NCI-H82 (cell line): ENCODE measurements around the gene DCP1B.
A peak's percentile ranks its signal among the peaks of the same experiment; 100 is the strongest.

ENCODE experiments used
- DNase-seq: peaks from one replicate; lab custom pipeline; 2025; lab: John Stamatoyannopoulos, UW

The DCP1B gene

GRCh38 chr12:2004113-2004929 is at the start of gene DCP1B:
DCP1B (minus strand) TSS chr12:2004457; CDS start chr12:2004431, 26 bp downstream.
- DNase-seq = peak; percentile 99

- peak; percentile 56 for DNase-seq
Observed at GRCh38 chr12:2053691-2054090, 49.4 kb upstream of the DCP1B start.

- peak; percentile 83 for DNase-seq
Observed at GRCh38 chr12:2052826-2053678, 48.8 kb upstream of the DCP1B start, which contains the start of gene CACNA1C. CACNA1C (plus strand) TSS chr12:2052987; CDS start chr12:2053563, 576 bp downstream.

GRCh38 chr12:2051700-2052621 is 47.7 kb upstream of the DCP1B start:
- peak; percentile 58 for DNase-seq

- DNase-seq = no peak
Observed at GRCh38 chr12:2049604-2050540, 45.6 kb upstream of the DCP1B start.

- no peak for DNase-seq
Observed at GRCh38 chr12:2047752-2048151, 43.5 kb upstream of the DCP1B start.

GRCh38 chr12:2046957-2047356 is 42.7 kb upstream of the DCP1B start:
- no peak for DNase-seq

- DNase-seq = no peak
Observed at GRCh38 chr12:2044165-2044564, 39.9 kb upstream of the DCP1B start.

- DNase-seq = no peak
Observed at GRCh38 chr12:2043054-2043453, 38.8 kb upstream of the DCP1B start.

GRCh38 chr12:2039034-2039433 is 34.8 kb upstream of the DCP1B start:
- DNase-seq = no peak

GRCh38 chr12:2035431-2036055 is 31.3 kb upstream of the DCP1B start:
- peak; percentile 56 for DNase-seq

- peak; percentile 93 for DNase-seq
Observed at GRCh38 chr12:2034633-2035430, 30.6 kb upstream of the DCP1B start.

GRCh38 chr12:2032506-2032905 is 28.2 kb upstream of the DCP1B start:
- DNase-seq = no peak

- no peak for DNase-seq
Observed at GRCh38 chr12:2029851-2030250, 25.6 kb upstream of the DCP1B start.

- DNase-seq = peak; percentile 94
Observed at GRCh38 chr12:2027351-2027750, 23.1 kb upstream of the DCP1B start.

- no peak for DNase-seq
Observed at GRCh38 chr12:2023365-2023764, 19.1 kb upstream of the DCP1B start.

GRCh38 chr12:2020511-2020910 is 16.3 kb upstream of the DCP1B start:
- DNase-seq = peak; percentile 40

GRCh38 chr12:2019126-2019525 is 14.9 kb upstream of the DCP1B start:
- no peak for DNase-seq

- DNase-seq = no peak
Observed at GRCh38 chr12:2018391-2018790, 14.1 kb upstream of the DCP1B start.
